Measurements from ENCODE around the gene TPRN.

- TF ChIP-seq CTCF (IDR thresholded peaks at IDR 0.05 in 4 of 5, conservative IDR thresholded peaks at IDR 0.05 in 1 of 5) (no peak), POLR2A (IDR thresholded peaks at IDR 0.05) (no peak)
These were observed 27.4 kb downstream of the TPRN start for GRCh38 chr9:137172901-137173795.
